HL-60 (cell line): ENCODE data around the gene CZIB.

Source experiments
- DNase-seq, 2 experiments: peaks; one replicate each; pipeline ENCODE4 v3.0.0-alpha.2; 2010 to 2020; ENCODE audit warnings: low read depth in 1 of 2, low spot score in 1 of 2
- H3K27ac ChIP-seq: fragments of 250-450 bp; sonication (Bioruptor Pico); replicated peaks from 2 replicates; pipeline ENCODE4 v1.5.1; 2020; ENCODE audit warnings: mild to moderate bottlenecking, moderate library complexity
- H3K27me3 ChIP-seq: fragments of 250-450 bp; sonication (Bioruptor Pico); 2 replicates; pipeline ENCODE4 v1.5.1; 2021; ENCODE audit warnings: mild to moderate bottlenecking, moderate library complexity; ENCODE audit not compliant: insufficient read depth, poor library complexity, severe bottlenecking
- H3K4me3 ChIP-seq: replicated peaks from 2 replicates; pipeline ENCODE4 v1.5.1; 2011; ENCODE audit warnings: mild to moderate bottlenecking, control low read depth, low read length; ENCODE audit not compliant: insufficient read depth
- GABPA ChIP-seq: IDR thresholded peaks from 2 replicates; pipeline ENCODE4 v1.6.1; 2012; ENCODE audit warnings: low read depth
- POLR2AphosphoS5 ChIP-seq: IDR thresholded peaks from 2 replicates; pipeline ENCODE4 v1.6.1; 2012; ENCODE audit warnings: low read depth
- SPI1 ChIP-seq: IDR thresholded peaks from 2 replicates; pipeline ENCODE4 v1.6.1; 2012; ENCODE audit warnings: low read depth, mild to moderate bottlenecking, borderline replicate concordance
- TF ChIP-seq, protein P1 (sequence below): IDR thresholded peaks from 2 replicates; pipeline ENCODE4 v1.6.1; 2012; ENCODE audit warnings: low read depth; ENCODE audit not compliant: insufficient replicate concordance
- TF ChIP-seq, protein P2 (sequence below): IDR thresholded peaks from one replicate; pipeline ENCODE4 v1.5.1; 2011; ENCODE audit warnings: low read length, control low read depth, inconsistent platforms; ENCODE audit not compliant: insufficient read depth

CZIB gene

DNA sequence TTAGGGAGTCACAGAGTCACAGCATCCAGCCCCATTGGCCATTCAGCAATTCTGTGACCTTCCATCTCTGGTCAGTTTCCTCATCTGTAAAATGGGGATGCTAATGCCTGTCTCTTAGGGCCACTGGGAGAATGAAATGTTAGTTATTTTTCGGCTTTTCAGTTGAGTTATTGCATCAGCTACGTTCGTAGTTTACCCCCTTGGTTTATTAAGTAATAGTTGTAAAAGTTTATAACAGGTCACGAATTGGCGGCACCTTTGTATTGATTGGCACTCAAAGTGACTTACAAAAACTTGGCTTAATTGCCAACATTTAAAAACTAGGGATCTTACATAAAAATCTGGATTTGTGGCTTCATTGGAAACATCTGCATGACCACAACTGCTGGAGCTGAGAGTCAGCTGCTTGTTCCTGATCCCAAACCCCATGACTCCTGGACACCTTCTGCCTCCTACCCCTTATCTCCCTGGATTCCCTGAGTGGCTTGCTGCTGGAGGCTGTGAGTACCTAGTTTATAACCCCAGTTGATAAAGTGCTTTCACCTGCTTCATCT is 54.9 kb downstream of the CZIB start:
- Histone ChIP-seq H3K27ac (no peak overlapping the region), H3K4me3 (no peak overlapping the region), H3K27me3 (no peaks in the 10 kb centered on the region)
- TF ChIP-seq, protein P1, sequence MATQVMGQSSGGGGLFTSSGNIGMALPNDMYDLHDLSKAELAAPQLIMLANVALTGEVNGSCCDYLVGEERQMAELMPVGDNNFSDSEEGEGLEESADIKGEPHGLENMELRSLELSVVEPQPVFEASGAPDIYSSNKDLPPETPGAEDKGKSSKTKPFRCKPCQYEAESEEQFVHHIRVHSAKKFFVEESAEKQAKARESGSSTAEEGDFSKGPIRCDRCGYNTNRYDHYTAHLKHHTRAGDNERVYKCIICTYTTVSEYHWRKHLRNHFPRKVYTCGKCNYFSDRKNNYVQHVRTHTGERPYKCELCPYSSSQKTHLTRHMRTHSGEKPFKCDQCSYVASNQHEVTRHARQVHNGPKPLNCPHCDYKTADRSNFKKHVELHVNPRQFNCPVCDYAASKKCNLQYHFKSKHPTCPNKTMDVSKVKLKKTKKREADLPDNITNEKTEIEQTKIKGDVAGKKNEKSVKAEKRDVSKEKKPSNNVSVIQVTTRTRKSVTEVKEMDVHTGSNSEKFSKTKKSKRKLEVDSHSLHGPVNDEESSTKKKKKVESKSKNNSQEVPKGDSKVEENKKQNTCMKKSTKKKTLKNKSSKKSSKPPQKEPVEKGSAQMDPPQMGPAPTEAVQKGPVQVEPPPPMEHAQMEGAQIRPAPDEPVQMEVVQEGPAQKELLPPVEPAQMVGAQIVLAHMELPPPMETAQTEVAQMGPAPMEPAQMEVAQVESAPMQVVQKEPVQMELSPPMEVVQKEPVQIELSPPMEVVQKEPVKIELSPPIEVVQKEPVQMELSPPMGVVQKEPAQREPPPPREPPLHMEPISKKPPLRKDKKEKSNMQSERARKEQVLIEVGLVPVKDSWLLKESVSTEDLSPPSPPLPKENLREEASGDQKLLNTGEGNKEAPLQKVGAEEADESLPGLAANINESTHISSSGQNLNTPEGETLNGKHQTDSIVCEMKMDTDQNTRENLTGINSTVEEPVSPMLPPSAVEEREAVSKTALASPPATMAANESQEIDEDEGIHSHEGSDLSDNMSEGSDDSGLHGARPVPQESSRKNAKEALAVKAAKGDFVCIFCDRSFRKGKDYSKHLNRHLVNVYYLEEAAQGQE = no peak
- TF ChIP-seq POLR2AphosphoS5 (no peak), SPI1 (no peak), GABPA (no peak)
- TF ChIP-seq, protein P2, sequence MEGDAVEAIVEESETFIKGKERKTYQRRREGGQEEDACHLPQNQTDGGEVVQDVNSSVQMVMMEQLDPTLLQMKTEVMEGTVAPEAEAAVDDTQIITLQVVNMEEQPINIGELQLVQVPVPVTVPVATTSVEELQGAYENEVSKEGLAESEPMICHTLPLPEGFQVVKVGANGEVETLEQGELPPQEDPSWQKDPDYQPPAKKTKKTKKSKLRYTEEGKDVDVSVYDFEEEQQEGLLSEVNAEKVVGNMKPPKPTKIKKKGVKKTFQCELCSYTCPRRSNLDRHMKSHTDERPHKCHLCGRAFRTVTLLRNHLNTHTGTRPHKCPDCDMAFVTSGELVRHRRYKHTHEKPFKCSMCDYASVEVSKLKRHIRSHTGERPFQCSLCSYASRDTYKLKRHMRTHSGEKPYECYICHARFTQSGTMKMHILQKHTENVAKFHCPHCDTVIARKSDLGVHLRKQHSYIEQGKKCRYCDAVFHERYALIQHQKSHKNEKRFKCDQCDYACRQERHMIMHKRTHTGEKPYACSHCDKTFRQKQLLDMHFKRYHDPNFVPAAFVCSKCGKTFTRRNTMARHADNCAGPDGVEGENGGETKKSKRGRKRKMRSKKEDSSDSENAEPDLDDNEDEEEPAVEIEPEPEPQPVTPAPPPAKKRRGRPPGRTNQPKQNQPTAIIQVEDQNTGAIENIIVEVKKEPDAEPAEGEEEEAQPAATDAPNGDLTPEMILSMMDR = no peak
- no peak for DNase-seq
